GM19351 (cell line): Measurements from ENCODE around the gene KDM5A.
"Not testable (repeated sequence)": the region's sequence is repeated elsewhere in the genome, so short reads cannot be mapped to it uniquely, and the experiment has no call there.

Source experiments
- ATAC-seq: cut with Tn5 transposase; IDR thresholded peaks from one replicate; pipeline ENCODE4 v1.9.1; 2021; ENCODE audit warnings: mild to moderate bottlenecking, moderate library complexity; ENCODE audit not compliant: unreplicated experiment

Gene KDM5A

GRCh38 chr12:242496-242895 lies 146.6 kb downstream of the KDM5A start:
- ATAC-seq, result no peak

GRCh38 chr12:241266-241665 lies 147.9 kb downstream of the KDM5A start:
- ATAC-seq, result no peak

GRCh38 chr12:240566-240965 lies 148.6 kb downstream of the KDM5A start:
- ATAC-seq, result no peak

GRCh38 chr12:238736-239398 lies 150.3 kb downstream of the KDM5A start:
- ATAC-seq, result no peak

- no peak for ATAC-seq
Measured at GRCh38 chr12:238116-238515, 151.0 kb downstream of the KDM5A start.

GRCh38 chr12:237026-237815 lies 151.9 kb downstream of the KDM5A start:
- no peak for ATAC-seq

GRCh38 chr12:236445-236844 lies 152.7 kb downstream of the KDM5A start:
- ATAC-seq, result no peak

GRCh38 chr12:235967-236366 lies 153.2 kb downstream of the KDM5A start:
- not testable (repeated sequence) for ATAC-seq

- ATAC-seq, result no peak
Measured at GRCh38 chr12:234891-235415, 154.2 kb downstream of the KDM5A start.

- no peak for ATAC-seq
Measured at GRCh38 chr12:234019-234418, 155.1 kb downstream of the KDM5A start.

GRCh38 chr12:233615-233968 lies 155.5 kb downstream of the KDM5A start:
- no peak for ATAC-seq

- ATAC-seq, result no peak
Measured at GRCh38 chr12:232731-233614, 156.1 kb downstream of the KDM5A start.

GRCh38 chr12:230925-231671 lies 158.0 kb downstream of the KDM5A start:
- ATAC-seq, result no peak
